ENCODE results near the gene ACTR10. TPM values are rescaled to one million over a fixed set of nuclear protein-coding genes. Genes with fewer than 3 reads are reported as not detected.

The ACTR10 gene

DNA sequence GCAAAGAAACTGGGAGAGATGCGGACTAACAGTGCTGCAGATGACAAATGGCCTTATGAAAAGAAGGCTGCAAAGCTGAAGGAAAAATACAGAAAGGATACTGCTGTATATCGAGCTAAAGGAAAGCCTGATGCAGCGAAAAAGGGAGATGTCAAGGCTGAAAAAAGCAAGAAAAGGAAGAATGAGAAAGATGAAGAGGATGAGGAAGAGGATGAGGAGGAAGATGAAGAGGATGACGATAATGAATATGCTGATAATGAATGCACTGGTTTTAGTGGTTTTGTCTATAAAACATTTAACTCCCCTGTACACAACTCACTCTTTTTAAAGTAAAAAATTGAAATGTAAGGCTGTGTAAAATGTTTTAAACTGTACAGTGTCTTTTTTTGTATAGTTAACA is 85.2 kb downstream of the ACTR10 start:
- DNase-seq: no peak
- WGBS: 98% methylated on average over 3 of the region's 4 CpGs
- Histone ChIP-seq H3K27ac (ENCODE audit: low read length, poor library complexity, severe bottlenecking) (no peak overlapping the region), H3K9ac (ENCODE audit: low read length) (no peak overlapping the region), H3K36me3 (ENCODE audit: control insufficient read depth in 1 of 2, insufficient read depth in 2 of 2, low read depth in 1 of 2, low read length in 2 of 2) (peaks cover 11 to 77% of the 10 kb centered on the region in 2 experiments), H2AK5ac (ENCODE audit: low read length, severe bottlenecking) (no peak overlapping the region), H3K4me1 (ENCODE audit: control insufficient read depth, insufficient read depth, low read depth, low read length) (peaks cover 3% of the 10 kb centered on the region), H2BK5ac (ENCODE audit: low read depth, low read length, poor library complexity, severe bottlenecking) (no peak overlapping the region), H3K4me2 (ENCODE audit: low read length, poor library complexity, severe bottlenecking) (no peak overlapping the region), H3K18ac (ENCODE audit: low read depth in 1 of 2, low read length in 2 of 2) (no peak overlapping the region), H2BK15ac (ENCODE audit: low read depth, poor library complexity, severe bottlenecking) (no peak overlapping the region), H4K8ac (ENCODE audit: low read length) (no peak overlapping the region), H3K14ac (ENCODE audit: low read length in 2 of 2) (no peak overlapping the region), H3K23ac (ENCODE audit: low read length in 2 of 2) (no peak overlapping the region), H2AFZ (ENCODE audit: low read depth, low read length) (no peak overlapping the region), H2BK12ac (ENCODE audit: low read length in 2 of 2) (no peak overlapping the region), H3K4ac (ENCODE audit: low read depth in 1 of 2, low read length in 2 of 2) (no peak overlapping the region), H2BK120ac (ENCODE audit: low read depth, low read length) (no peak overlapping the region), H3K27me3 (ENCODE audit: control insufficient read depth in 1 of 2, insufficient read depth in 1 of 2, low read length in 2 of 2) (no peaks in the 10 kb centered on the region), H3K9me3 (ENCODE audit: control insufficient read depth, low read length) (no peaks in the 10 kb centered on the region), H3K4me3 (ENCODE audit: insufficient read depth in 1 of 2, low read depth in 1 of 2, low read length in 2 of 2) (no peak overlapping the region), H3K79me1 (replicated peaks; ENCODE audit: low read length, poor library complexity, severe bottlenecking) (peaks cover 7% of the 10 kb centered on the region), H4K91ac (ENCODE audit: low read length) (no peak overlapping the region)

Small RNA genes lying within 50 kb of the gene (small RNA-seq; reads per million reads assigned to genes)
- not detected for gene RN7SL598P (ENCODE audit: low read depth)
